ENCODE measurements around the gene ZNF524.
"Not testable (repeated sequence)": the region's sequence is repeated elsewhere in the genome, so short reads cannot be mapped to it uniquely, and the experiment has no call there.

ZNF524 gene, protein sequence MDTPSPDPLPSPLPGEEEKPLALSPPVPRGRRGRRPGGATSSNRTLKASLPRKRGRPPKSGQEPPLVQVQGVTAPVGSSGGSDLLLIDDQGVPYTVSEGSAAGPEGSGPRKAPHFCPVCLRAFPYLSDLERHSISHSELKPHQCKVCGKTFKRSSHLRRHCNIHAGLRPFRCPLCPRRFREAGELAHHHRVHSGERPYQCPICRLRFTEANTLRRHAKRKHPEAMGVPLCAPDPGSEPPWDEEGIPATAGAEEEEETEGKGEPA

GRCh38 chr19:55599842-55600661 lies at the start of gene ZNF524:
TSS of gene ZNF524 (plus strand) at chr19:55600288. CDS start at chr19:55602113, 1,825 bp downstream.
- FAIRE-seq, result no peak

DNA sequence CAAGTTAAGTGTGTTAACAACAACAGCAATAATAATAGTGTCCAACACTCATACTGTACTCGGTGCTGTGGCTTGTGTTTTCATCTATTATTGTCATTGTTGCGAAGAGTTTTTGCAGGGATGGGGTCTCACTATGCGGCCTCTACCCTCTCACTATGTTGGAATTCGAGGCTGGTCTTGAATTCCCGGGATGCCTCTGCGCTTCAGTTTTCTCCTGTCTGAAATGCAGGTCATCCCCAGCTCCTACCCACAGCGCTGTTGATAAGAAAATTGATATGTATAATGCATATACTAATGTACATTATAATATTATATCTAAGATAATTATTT lies 49.8 kb upstream of the ZNF524 start:
- no peak for FAIRE-seq

- FAIRE-seq, result no peak
Observed at GRCh38 chr19:55552206-55552605, 47.9 kb upstream of the ZNF524 start.

DNA sequence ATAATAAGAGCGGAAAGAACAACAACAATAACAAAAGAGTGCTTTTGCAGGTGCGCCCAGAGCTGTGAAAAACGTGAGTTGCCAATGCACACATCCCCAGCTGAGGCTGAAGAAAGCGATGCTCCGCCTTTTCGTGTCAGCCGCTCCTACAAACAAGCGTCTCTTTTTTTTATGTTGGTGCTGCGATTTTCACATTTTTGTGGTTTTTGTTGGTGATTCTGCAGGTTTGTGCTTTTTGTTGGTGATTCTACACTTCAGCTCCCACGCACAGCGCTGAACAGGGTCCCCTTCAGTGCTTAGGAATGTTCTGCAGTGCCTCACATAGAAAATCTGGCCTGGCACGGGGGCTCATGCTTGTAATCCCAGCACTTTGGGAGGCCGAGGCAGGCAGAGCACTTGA lies 47.5 kb upstream of the ZNF524 start:
- FAIRE-seq, result no peak

DNA sequence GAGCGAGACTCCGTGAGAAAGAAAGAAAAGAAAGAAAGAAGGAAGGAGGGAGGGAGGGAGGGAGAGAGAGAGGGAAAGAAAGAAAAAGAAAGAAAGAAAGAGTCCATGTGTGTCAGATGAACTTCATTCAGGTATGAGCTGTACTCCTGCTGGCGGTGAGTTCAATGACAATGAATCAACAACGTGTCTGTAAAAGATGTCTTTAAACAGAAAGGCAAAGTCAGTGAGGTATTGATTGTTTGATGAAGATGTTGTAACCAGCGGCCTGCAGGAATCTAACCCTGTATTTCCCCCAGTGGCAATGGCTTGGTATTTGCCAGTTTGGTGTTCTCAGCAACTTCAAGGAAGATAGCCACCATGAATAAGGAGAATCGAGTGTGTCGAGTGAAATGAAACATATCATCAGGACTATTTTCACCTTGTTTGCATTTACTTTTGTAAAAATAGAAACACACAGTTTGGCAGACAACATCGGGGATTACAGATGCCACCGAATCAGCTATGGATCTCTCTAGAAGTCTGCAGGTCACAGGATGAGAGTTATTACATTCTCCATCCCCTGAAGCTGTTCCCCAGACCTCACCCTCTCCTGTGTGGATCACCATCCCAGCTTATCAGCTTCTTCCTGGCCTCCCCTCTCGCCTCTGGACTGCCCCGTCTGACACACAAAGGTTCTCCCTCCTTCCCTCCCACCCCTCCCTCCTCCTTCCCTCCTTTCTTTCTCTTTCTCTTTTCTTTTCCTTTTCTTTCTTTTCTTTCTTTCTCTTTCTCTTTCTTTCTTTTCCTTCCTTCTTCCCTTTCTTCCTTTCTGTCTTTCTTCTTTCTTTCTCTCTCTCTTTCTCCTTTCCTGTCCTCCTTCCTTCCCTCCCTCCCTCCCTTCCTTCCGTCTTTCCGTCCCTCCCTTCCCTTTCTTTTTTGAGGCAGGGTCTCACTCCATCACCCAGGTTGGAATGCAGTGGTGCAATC lies 46.6 kb upstream of the ZNF524 start:
- FAIRE-seq, result no peak

GRCh38 chr19:55554302-55554701 lies 45.8 kb upstream of the ZNF524 start:
- no peak for FAIRE-seq

DNA sequence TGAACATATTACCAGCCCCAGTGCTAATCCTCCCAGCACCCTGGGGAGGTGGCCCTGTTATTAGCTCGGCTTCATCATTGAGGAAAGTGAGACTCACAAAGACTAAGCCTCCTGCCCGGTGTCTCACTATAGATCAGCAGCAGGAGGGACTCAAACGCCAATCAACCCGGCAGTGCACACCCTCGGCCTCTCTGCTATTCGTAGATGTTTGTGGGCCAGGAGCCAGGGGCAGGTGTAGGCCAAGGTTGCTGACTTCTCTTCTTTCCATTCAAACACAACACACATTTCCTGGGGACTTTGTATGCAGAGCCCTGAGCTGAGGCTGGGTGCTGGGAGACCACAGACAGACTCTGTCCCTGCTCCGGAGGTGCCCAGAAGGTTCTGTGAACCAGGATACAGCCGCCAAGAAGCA lies 45.3 kb upstream of the ZNF524 start:
- no peak for FAIRE-seq

- no peak for FAIRE-seq
Observed at GRCh38 chr19:55559684-55560083, 40.4 kb upstream of the ZNF524 start.

GRCh38 chr19:55563261-55563690 lies 36.8 kb upstream of the ZNF524 start:
- no peak for FAIRE-seq

DNA sequence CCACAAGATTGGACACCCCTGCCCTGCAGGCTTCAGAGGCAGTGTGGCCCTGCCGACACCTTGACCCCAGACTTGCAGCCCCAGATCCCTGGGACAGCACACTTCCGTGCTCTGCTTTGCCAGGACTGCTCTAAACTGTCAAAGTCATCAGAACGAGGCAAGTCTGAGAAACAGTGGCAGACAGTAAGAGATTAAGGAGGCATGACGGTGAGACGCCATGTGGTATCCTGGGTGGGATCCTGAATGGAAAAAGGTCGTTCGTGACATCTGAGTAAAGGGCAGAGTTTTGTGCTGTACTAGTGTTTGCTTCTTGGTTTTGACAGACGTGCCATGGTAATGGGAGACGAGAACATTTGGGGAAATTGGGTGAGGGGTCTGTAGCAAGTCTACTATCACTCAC lies 33.3 kb upstream of the ZNF524 start:
- no peak for FAIRE-seq

- FAIRE-seq, result no peak
Observed at GRCh38 chr19:55567708-55568328, 32.3 kb upstream of the ZNF524 start.

- FAIRE-seq, result not testable (repeated sequence)
Observed at GRCh38 chr19:55569477-55569876, 30.6 kb upstream of the ZNF524 start.

DNA sequence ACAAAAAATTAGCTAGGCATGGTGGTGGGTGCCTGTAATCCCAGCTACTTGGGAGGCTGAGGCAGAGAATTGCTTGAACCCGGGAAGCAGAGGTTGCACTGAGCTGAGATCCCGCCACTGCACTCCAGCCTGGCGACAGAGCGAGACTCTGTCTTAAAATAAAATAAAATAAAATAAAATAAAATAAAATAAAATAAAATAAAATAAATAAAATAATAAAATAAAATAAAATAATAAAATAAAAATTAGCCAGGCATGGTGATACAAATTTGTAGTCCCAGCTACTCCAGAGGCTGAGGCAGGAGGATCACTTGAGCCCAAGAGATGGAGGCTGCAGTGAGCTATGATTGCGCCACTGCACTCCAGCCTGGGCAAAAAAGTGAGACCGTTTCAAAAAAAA lies 26.2 kb upstream of the ZNF524 start:
- not testable (repeated sequence) for FAIRE-seq

DNA sequence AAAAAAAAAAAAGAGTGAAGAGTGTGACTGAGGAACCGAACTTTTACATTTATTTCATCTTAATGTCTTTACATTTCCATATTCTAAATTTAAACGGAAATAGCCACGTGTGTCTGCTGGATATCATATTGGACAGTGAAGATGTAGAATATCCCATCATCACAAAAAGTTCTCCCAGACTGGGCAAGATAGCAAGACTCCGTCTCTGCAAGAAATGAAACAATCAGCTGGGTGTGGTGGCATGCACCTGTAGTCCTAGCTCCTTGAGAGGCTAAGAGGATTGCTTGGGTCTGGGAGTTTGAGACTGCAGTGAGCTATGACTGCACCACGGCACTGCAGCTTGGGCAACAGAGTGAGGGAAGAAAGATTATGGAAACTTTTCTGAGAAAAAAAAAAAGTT lies 23.3 kb upstream of the ZNF524 start:
- no peak for FAIRE-seq

GRCh38 chr19:55578031-55578760 lies 21.9 kb upstream of the ZNF524 start:
- no peak for FAIRE-seq

DNA sequence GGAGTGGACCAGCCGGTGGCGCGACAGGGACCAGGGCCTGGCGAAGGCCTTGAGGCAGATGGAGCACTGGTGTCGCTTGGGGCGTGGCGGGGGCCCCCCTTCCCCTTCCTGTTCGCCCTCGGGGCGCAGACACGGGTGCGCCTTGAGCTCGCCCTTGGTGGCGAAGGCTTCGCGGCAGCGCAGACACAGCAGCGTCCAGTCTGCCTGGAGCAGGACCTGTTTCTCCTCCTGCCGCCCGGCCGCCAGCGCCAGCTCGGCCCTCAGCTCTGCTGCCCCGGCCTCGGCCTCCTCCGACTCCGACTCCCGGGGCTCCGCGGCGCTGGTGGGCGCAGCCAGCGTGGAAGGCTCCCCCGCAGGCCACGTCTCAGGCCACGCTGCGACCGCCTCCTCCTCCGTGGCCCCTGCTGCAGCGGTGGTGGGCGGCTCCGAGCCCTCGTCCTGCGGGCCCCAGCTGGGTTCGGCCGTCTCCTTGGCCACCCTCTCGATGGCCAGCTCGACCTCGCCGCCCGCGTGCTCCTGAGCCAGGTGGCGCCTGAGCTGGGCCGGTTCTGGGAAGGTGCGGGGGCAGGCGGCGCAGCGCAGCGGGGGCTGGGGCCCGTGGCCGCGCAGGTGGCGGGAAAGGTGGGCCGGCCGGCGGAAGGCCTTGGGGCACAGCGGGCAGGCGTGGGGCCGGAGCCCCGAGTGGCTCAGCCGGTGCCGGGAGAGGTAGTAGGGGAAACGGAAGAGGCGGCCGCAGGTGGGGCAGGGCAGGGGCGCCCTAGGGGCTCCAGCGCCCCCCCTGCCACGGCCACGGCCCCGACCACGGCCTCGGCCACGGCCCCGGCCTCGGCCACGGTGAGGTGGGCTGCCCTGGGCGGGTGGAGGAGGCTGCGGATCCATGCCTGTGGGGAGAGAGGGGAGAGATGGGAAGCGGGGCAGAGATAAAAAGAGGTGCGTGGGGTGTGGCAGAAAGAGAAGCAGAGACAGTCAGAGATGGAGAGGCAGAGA lies 21.0 kb upstream of the ZNF524 start:
- FAIRE-seq, result no peak

GRCh38 chr19:55579766-55580621 lies 20.1 kb upstream of the ZNF524 start:
- FAIRE-seq, result no peak

GRCh38 chr19:55580628-55581144 lies 19.4 kb upstream of the ZNF524 start, which contains the start of gene ZNF579:
TSS of gene ZNF579 (minus strand) at chr19:55580848. CDS start at chr19:55579639, 1,209 bp downstream.
- FAIRE-seq, result no peak

DNA sequence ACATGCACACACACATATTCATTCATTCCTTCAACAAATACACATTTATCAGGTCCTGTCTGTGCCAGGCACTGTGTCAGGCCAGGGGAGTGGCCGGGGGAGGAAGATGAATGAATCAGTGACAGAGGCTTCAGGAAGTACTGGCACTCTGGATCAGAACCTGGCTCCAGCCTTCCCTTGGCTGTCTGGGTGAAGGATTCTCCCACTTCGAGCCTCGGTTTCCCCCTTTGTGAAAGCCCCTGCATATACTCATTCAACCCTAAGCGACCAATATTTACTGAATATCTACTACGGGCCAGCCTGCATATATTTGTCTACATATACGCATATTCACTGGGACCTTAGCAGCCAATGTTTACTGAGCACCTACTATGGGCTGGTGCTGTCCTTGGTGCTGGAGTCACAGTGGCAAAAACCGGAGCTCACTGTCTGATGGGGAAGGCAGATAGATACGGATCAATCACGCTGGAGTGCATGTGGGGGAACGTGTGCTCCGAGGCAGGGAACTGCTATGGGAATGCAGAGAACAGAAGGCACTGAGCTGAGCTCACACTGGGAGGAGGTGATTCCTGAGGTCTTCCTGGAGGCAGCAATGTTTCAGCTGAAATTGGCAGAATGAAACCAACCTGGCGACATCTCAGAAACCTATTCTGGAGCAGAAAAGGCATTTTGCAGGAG lies 18.8 kb upstream of the ZNF524 start:
- no peak for FAIRE-seq

All from TTC549 (cell line).